Upper lobe of left lung (tissue), 4 donors: ENCODE data around the gene CNNM4.

Experiments used
- CTCF ChIP-seq, 6 experiments: fragments of 450-650 bp in 4 of 6; fragments of 200-600 bp in 2 of 6; sonication (generic) in 2 of 6; IDR thresholded peaks; one replicate each; pipeline ENCODE4 v1.5.1; 2016 to 2019; ENCODE audit warnings: antibody characterized with exemption in 6 of 6
- EP300 ChIP-seq, 4 donors: sonication (generic); formaldehyde crosslinking; IDR thresholded peaks; one replicate each; pipeline ENCODE4 v1.5.1; 2017; ENCODE audit warnings: antibody characterized with exemption in 4 of 4, control low read depth in 2 of 4
- POLR2A ChIP-seq, 4 donors: fragments of 450-650 bp; IDR thresholded peaks; one replicate each; pipeline ENCODE4 v1.5.1; 2016 to 2017; ENCODE audit warnings: antibody characterized with exemption in 4 of 4, mild to moderate bottlenecking in 2 of 4
- POLR2AphosphoS5 ChIP-seq, 2 donors: sonication (generic); formaldehyde crosslinking; IDR thresholded peaks; one replicate each; pipeline ENCODE4 v1.5.1; 2017; ENCODE audit warnings: antibody characterized with exemption in 2 of 2

GRCh38 chr2:96739633-96740428, 20.9 kb upstream of the CNNM4 start, which contains the start of gene LMAN2L:
- TF ChIP-seq EP300 (IDR thresholded peaks at IDR 0.05) (no peak), CTCF (IDR thresholded peaks at IDR 0.05) (peak in 2 of 6 experiments; percentile 4 to 6), POLR2A (IDR thresholded peaks at IDR 0.05) (peak in 2 of 4 donors; percentile 25 to 68), POLR2AphosphoS5 (IDR thresholded peaks at IDR 0.05) (peak in 1 of 2 donors; percentile 58)
